Nephron (organoid): ENCODE data around the gene AREL1.

Experiments used
- H3K27ac Mint-ChIP-seq, 3 experiments: 2 replicates each; pipeline ENCODE4 v1.8.0; 2020; ENCODE audit warnings: mixed read lengths in 3 of 3, mild to moderate bottlenecking in 2 of 3, moderate library complexity in 1 of 3
- H3K27me3 Mint-ChIP-seq: 2 replicates; pipeline ENCODE4 v1.8.0; 2021; ENCODE audit warnings: low read depth, mild to moderate bottlenecking, moderate library complexity, mixed read lengths
- H3K36me3 Mint-ChIP-seq: 2 replicates; pipeline ENCODE4 v1.8.0; 2020; ENCODE audit warnings: low read depth, mixed read lengths
- H3K4me1 Mint-ChIP-seq: 2 replicates; pipeline ENCODE4 v1.8.0; 2020; ENCODE audit warnings: mixed read lengths
- H3K4me3 Mint-ChIP-seq, 3 experiments: 2 replicates each; pipeline ENCODE4 v1.8.0; 2020; ENCODE audit warnings: mild to moderate bottlenecking in 3 of 3, mixed read lengths in 3 of 3, moderate library complexity in 2 of 3
- H3K9me3 Mint-ChIP-seq: 2 replicates; pipeline ENCODE4 v1.8.0; 2020; ENCODE audit warnings: mixed read lengths
- CTCF ChIP-seq, 3 experiments: fragments of 200-600 bp; sonication (generic); IDR thresholded peaks; one replicate each; pipeline ENCODE4 v1.5.0; 2021; ENCODE audit warnings: antibody characterized with exemption in 3 of 3; ENCODE audit not compliant: unreplicated experiment in 3 of 3

Gene AREL1

GRCh38 chr14:74670726-74671411 is 42.0 kb downstream of the AREL1 start:
- H3K9me3 Mint-ChIP-seq = no peaks in the 10 kb centered on the region
- no peaks in the 10 kb centered on the region for H3K27me3 Mint-ChIP-seq
- H3K4me1 Mint-ChIP-seq = no peaks in the 10 kb centered on the region
- peaks cover 78% of the 10 kb centered on the region for H3K36me3 Mint-ChIP-seq
- TF ChIP-seq CTCF (IDR thresholded peaks at IDR 0.05; ENCODE audit: unreplicated experiment in 3 of 3) = no peak
- H3K4me3 Mint-ChIP-seq = no peak overlapping the region
- no peak overlapping the region for H3K27ac Mint-ChIP-seq

- H3K27me3 Mint-ChIP-seq = no peaks in the 10 kb centered on the region
- H3K36me3 Mint-ChIP-seq = peaks cover 79% of the 10 kb centered on the region
- no peaks in the 10 kb centered on the region for H3K9me3 Mint-ChIP-seq
- H3K27ac Mint-ChIP-seq = no peak overlapping the region
- no peak overlapping the region for H3K4me3 Mint-ChIP-seq
- no peaks in the 10 kb centered on the region for H3K4me1 Mint-ChIP-seq
- TF ChIP-seq CTCF (IDR thresholded peaks at IDR 0.05; ENCODE audit: unreplicated experiment in 3 of 3) = no peak
These were observed 43.0 kb downstream of the AREL1 start for GRCh38 chr14:74669846-74670245.

- Mint-ChIP-seq H3K27me3 (no peaks in the 10 kb centered on the region), H3K4me3 (no peak overlapping the region), H3K9me3 (no peaks in the 10 kb centered on the region), H3K4me1 (no peaks in the 10 kb centered on the region), H3K27ac (no peak overlapping the region), H3K36me3 (peaks cover 78% of the 10 kb centered on the region)
- TF ChIP-seq CTCF (IDR thresholded peaks at IDR 0.05; ENCODE audit: unreplicated experiment in 3 of 3) = no peak
These were observed 43.6 kb downstream of the AREL1 start for GRCh38 chr14:74669256-74669655.

- Mint-ChIP-seq H3K27me3 (no peaks in the 10 kb centered on the region), H3K36me3 (peaks cover 81% of the 10 kb centered on the region), H3K9me3 (no peaks in the 10 kb centered on the region), H3K4me3 (no peak overlapping the region), H3K27ac (no peak overlapping the region), H3K4me1 (no peaks in the 10 kb centered on the region)
- TF ChIP-seq CTCF (IDR thresholded peaks at IDR 0.05; ENCODE audit: unreplicated experiment in 3 of 3) = no peak
These were observed 45.1 kb downstream of the AREL1 start for GRCh38 chr14:74667758-74668157.

- H3K36me3 Mint-ChIP-seq = peaks cover 68% of the 10 kb centered on the region
- no peak overlapping the region for H3K27ac Mint-ChIP-seq
- H3K4me1 Mint-ChIP-seq = no peaks in the 10 kb centered on the region
- no peaks in the 10 kb centered on the region for H3K9me3 Mint-ChIP-seq
- no peaks in the 10 kb centered on the region for H3K27me3 Mint-ChIP-seq
- no peak for TF ChIP-seq CTCF (IDR thresholded peaks at IDR 0.05; ENCODE audit: unreplicated experiment in 3 of 3)
- H3K4me3 Mint-ChIP-seq = no peak overlapping the region
These were observed 48.2 kb downstream of the AREL1 start for GRCh38 chr14:74664717-74665116.

GRCh38 chr14:74663884-74664283 is 49.0 kb downstream of the AREL1 start:
- no peaks in the 10 kb centered on the region for H3K4me1 Mint-ChIP-seq
- H3K27me3 Mint-ChIP-seq = no peaks in the 10 kb centered on the region
- H3K36me3 Mint-ChIP-seq = peaks cover 59% of the 10 kb centered on the region
- H3K4me3 Mint-ChIP-seq = no peak overlapping the region
- no peaks in the 10 kb centered on the region for H3K9me3 Mint-ChIP-seq
- H3K27ac Mint-ChIP-seq = no peak overlapping the region
- no peak for TF ChIP-seq CTCF (IDR thresholded peaks at IDR 0.05; ENCODE audit: unreplicated experiment in 3 of 3)
